SKM-1 (cell line): ENCODE results near the gene MARCHF7.
A peak's percentile ranks its signal among the peaks of the same experiment; 100 is the strongest.
"Not testable (repeated sequence)": the region's sequence is repeated elsewhere in the genome, so short reads cannot be mapped to it uniquely, and the experiment has no call there.

ENCODE experiments used
- DNase-seq: peaks from one replicate; lab custom pipeline; 2025; ENCODE audit not compliant: unreplicated experiment; lab: John Stamatoyannopoulos, UW

The MARCHF7 gene, protein sequence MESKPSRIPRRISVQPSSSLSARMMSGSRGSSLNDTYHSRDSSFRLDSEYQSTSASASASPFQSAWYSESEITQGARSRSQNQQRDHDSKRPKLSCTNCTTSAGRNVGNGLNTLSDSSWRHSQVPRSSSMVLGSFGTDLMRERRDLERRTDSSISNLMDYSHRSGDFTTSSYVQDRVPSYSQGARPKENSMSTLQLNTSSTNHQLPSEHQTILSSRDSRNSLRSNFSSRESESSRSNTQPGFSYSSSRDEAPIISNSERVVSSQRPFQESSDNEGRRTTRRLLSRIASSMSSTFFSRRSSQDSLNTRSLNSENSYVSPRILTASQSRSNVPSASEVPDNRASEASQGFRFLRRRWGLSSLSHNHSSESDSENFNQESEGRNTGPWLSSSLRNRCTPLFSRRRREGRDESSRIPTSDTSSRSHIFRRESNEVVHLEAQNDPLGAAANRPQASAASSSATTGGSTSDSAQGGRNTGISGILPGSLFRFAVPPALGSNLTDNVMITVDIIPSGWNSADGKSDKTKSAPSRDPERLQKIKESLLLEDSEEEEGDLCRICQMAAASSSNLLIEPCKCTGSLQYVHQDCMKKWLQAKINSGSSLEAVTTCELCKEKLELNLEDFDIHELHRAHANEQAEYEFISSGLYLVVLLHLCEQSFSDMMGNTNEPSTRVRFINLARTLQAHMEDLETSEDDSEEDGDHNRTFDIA

GRCh38 chr2:159712143-159712928 lies at the start of gene MARCHF7:
TSS of gene MARCHF7 (plus strand) at chr2:159712506. CDS start at chr2:159729023, 16,517 bp downstream.
- peak; percentile 88 for DNase-seq

DNA sequence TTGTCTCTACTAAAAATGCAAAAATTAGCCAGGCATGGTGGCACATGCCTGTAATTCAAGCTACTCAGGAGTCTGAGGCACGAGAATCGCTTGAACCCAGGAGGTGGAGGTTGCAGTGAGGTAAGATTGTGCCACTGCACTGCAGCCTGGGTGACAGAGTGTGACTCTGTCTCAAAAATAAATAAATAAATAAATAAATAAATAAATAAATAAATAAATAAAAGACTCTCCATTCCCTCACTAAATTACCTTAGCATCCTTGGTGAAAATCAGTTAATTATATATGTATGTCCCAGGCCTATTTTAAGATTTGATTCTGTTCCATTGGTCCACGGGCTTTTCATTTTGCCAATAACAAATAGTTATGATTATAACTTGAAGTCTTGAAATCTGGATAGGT lies 44.9 kb upstream of the MARCHF7 start:
- DNase-seq, result not testable (repeated sequence)

DNA sequence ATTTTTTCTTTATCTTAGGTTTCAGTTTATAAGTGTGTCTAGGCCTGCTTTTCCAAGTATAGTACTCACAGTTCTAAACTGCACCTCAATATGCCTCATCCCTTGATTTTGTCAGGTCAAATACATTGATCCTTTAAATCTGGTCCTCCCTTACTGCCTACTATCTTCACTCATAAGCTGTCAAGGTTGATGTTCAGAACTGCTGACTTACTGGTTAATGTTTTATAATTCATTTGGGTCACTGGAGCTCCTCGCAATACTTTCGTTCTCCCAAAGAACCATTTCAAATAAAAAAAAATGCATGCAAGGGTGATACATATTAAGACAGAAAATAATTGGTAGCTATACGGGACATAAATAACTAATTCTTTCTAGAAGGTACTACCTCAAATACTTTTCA lies 41.3 kb upstream of the MARCHF7 start:
- DNase-seq, result no peak

DNA sequence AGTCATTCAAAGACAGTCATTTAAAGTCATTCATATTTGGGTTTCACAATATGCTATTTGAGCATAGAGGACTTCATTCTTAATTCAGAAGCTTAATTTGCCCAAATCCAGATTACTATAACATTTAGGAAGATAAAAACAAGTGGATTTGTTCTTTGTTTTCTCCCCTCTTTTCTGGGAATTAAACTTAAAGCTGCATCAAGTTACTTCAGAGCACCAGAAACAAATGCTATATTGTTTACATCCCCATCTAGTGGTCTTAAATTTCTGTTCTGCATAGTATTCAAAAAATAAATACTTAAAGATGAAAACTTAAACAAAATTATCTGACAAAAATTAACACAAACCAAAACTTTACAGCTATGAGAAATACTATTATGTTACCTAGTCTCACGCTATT lies 34.7 kb upstream of the MARCHF7 start:
- DNase-seq, result no peak

- no peak for DNase-seq
Observed at GRCh38 chr2:159680692-159681091, 31.6 kb upstream of the MARCHF7 start.

DNA sequence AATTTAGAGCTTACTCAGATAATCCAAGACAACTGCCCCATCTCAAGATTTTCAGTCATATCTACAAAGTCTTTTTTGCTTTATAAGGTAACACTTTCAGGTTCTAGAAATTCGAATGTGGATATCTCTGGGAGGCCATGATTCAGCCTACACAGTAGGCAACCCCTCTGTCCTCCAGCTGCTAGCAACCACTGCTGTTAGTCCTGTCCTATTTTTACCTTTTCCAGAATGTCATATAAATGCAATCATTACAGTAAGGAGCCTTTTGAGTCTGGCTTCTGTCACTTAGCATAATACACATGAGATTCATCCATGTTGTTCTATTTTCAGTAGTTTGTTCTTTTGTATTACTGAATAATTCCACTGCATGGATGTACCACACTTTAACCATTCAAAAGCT lies 28.5 kb upstream of the MARCHF7 start:
- no peak for DNase-seq

DNA sequence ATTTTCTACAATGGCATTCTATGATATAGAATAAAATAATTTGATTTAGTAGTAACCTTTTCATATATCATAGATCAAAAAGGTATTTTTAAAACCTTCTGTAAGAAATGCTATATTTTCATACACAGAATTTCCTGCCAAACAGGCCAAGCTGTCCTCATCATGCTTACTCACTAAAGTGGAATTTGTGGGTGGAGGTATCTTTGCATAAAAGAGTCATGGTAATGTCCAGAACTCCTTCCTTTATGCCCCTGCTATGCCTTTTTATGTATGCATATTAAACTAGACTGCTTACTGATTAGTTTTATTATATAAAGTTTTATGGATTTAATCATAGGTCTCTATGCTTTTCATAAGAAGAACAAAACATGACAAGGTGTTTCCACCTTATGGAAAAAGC lies 27.5 kb upstream of the MARCHF7 start:
- DNase-seq, result no peak

DNA sequence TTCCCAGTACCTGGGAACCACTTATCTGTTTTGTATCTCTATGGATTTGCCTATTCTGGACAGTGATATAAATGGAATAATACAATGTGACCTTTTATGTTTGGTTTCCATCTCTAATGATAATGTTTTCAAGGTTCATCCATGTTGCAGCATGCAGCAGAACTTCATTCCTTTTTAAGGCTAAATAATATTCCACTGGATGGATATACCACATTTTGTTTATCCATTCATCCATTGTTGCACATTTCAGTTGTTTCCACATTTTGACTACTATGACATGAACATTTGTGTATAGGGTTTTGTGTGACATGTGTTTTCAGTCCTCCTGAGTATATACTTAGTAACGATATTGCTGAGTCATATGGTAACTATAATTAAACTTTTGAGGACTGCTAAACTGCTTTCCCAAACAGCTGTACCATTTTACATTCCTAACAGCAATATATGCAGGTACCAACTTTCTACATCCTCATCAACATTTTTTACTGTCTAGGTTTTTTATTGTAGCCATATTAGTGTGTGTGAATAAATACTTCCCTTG lies 17.7 kb upstream of the MARCHF7 start:
- no peak for DNase-seq

DNA sequence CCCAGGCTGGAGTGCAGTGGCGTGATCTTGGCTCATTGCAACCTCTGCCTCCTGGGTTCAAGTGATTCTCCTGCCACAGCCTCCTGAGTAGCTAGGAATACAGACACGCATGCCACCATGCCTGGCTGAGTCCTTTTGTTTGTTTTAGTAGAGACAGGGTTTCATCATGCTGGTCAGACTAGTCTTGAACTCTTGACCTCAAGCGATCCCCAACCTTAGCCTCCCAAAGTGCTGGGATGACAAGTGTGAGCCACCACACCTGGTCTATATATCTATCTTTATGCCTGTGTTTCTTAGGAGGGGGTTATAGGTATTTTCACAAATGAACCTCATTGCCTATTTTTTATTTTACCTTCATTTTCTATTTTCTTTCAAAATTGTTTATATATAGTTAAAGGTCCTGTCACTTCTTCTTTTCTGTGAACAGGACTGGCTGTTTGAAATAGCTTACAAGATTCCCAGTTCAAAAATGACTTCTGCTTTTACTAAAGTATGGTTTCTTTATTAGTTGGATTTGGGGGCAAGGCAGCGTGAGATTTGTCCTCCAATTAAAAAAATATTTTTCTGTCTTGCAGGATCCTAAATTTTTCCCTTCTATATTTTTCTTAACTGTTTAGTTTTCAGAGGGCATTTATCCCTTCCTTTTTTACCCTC lies 16.4 kb upstream of the MARCHF7 start:
- peak; percentile 59 for DNase-seq

GRCh38 chr2:159703491-159703890 lies 8.8 kb upstream of the MARCHF7 start:
- no peak for DNase-seq

DNA sequence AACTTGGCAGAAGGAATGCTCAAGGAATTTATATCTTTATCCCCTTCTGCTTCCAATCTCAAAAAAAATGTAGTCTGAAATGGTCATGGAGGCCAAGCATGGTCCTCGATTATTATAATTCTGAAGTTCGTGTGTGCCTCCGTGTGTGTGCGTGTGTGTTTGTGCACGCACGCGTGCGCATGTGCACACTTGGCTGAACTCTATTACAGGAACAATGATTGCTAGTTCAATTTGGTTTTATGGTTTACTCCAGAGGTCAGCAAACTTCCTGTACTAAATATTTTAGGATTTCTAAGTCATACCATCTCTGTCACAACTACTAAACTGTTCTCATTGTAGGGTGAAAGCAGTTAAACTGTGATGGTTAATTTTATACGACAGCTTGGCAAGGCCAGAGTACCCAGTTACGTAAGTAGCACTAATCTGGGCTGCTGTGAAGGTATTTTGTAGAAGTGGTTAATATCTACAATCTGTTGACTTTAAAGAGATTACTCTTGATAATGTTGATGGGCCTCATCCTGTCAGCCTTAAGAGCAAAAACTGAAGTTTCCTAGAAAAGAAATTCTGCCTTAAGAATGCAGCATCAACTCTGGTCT lies 5.8 kb upstream of the MARCHF7 start:
- DNase-seq, result no peak

DNA sequence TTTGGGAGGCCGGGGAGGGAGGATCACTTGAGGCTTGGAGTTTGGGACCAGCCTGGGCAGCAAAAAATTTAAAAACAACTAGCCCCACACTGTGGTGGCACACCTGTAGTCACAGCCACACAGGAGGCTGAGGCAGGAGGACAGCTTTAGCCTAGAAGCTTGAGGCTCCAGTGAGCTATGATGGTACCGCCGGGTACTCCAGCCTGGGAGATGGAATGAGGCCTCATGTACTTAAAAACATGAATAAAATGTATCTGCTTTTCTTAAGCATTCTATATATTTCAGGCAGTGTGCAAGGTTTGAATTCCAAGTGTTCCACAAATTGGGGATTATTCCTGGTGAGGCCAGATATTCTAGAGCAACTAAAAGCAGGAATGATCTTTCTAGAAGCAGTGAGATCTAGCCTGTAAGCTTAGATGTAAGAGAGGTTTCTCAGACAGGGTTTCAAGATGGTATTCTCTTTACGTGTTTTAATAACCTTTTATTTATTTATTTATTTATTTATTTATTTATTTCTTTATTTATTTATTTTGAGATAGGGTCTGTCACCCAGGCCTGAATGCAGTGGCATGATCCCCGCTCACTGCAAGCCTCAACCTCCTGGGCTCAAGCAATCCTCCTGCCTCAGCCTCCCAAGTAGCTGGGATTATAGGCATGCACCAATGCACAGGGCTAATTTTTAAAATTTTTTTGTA lies 4.1 kb upstream of the MARCHF7 start:
- no peak for DNase-seq

- no peak for DNase-seq
Observed at GRCh38 chr2:159710601-159711180, 1.6 kb upstream of the MARCHF7 start.

- peak; percentile 70 for DNase-seq
Observed at GRCh38 chr2:159711562-159712142, 654 bp upstream of the MARCHF7 start.

- no peak for DNase-seq
Observed at GRCh38 chr2:159712929-159713420, 669 bp downstream of the MARCHF7 start.

GRCh38 chr2:159713631-159714246 lies 1.4 kb downstream of the MARCHF7 start:
- DNase-seq, result no peak

DNA sequence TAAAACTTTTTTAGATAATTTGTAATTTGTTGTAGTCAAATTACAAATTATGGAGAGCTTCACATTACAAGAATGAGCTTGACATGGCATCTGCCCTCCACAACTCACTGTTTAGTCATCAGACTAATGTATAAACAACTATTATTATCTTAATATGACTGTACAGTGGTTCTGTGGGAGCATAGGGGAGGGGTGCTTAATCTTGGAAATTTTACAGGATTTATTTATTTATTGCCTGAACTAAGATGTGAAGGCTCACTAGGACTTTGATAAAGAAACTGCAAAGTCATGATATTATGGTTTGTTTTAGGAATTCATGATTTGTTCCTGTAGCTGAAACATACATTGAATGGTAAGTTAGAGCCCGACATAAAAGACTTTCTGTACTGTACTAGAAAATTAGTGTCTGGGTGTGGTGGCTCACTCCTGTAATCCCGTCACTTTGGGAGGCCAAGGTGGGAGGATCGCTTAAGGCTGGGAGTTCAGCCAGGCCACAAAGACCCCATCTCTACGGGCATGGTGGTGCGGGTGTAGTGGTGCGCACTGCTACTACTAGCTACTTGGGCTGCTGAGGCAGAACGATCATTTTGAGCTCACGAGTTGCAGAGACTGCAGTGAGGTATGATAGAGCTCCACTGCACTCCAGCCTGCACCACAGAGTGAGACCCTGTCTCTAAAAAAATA lies 2.1 kb downstream of the MARCHF7 start:
- no peak for DNase-seq

GRCh38 chr2:159715451-159715850 lies 3.1 kb downstream of the MARCHF7 start:
- DNase-seq, result no peak
